ENCODE data around the gene NUDT4. TPM values are rescaled to one million over a fixed set of nuclear protein-coding genes. Genes with fewer than 3 reads are reported as not detected.
"Not testable (repeated sequence)": the region's sequence is repeated elsewhere in the genome, so short reads cannot be mapped to it uniquely, and the experiment has no call there.

Gene NUDT4
- total RNA-seq, 1 experiment from 2014 or later = 51.0 TPM

- POLR2A ChIA-PET (ENCODE audit: unreplicated experiment) = interaction anchor here (0.6 kb wide), 2 partner anchors 8 to 42 kb away, joined by 4 read pairs; no protein-coding TSS in a partner anchor
- H3K9me2 ChIP-seq (ENCODE audit: insufficient read depth); H3K4me3 ChIP-seq; H2AFZ ChIP-seq; H3K9me3 ChIP-seq (ENCODE audit: insufficient read depth, low read depth); intact Hi-C loops (cut with micrococcal nuclease; ENCODE audit: unreplicated experiment); H3K4me1 ChIP-seq (replicated peaks; ENCODE audit: insufficient read depth); H3K27ac ChIP-seq; H3K27me3 ChIP-seq (ENCODE audit: insufficient read depth, low read depth); H3K4me2 ChIP-seq; BruUV-seq (replicated peaks); CTCF ChIA-PET; H3K36me3 ChIP-seq (ENCODE audit: low read depth); DNase-seq: not testable (repeated sequence)
- Histone ChIP-seq H3F3A (ENCODE audit: insufficient read depth, low read depth) (peaks cover 21% of the 10 kb centered on the region), H3K79me2 (ENCODE audit: low read depth) (peaks cover 46% of the 10 kb centered on the region), H4K20me1 (ENCODE audit: insufficient read depth) (peaks cover 23% of the 10 kb centered on the region)
Measured at GRCh38 chr12:93411060-93411459, 33.3 kb downstream of the NUDT4 start.

GRCh38 chr12:93412396-93412795 is 34.7 kb downstream of the NUDT4 start:
- H3K27me3 ChIP-seq (ENCODE audit: insufficient read depth, low read depth); POLR2A ChIA-PET (ENCODE audit: unreplicated experiment); H2AFZ ChIP-seq; intact Hi-C loops (cut with micrococcal nuclease; ENCODE audit: unreplicated experiment); H3K4me1 ChIP-seq (replicated peaks; ENCODE audit: insufficient read depth); H3K4me3 ChIP-seq; H3K4me2 ChIP-seq; CTCF ChIA-PET; H3K9me3 ChIP-seq (ENCODE audit: insufficient read depth, low read depth); DNase-seq; H3K27ac ChIP-seq; H3K36me3 ChIP-seq (ENCODE audit: low read depth); H3K9me2 ChIP-seq (ENCODE audit: insufficient read depth); BruUV-seq (replicated peaks): not testable (repeated sequence)
- peaks cover 37% of the 10 kb centered on the region for H4K20me1 ChIP-seq (ENCODE audit: insufficient read depth)
- H3F3A ChIP-seq (ENCODE audit: insufficient read depth, low read depth) = peaks cover 12% of the 10 kb centered on the region
- peaks cover 60% of the 10 kb centered on the region for H3K79me2 ChIP-seq (ENCODE audit: low read depth)

- no peak overlapping the region for H3K4me2 ChIP-seq
- POLR2A ChIA-PET (ENCODE audit: unreplicated experiment) = no interaction called here
Measured at GRCh38 chr12:93413064-93413463, 35.3 kb downstream of the NUDT4 start.

GRCh38 chr12:93415723-93416464 is 38.2 kb downstream of the NUDT4 start:
- Histone ChIP-seq H3K36me3 (ENCODE audit: low read depth) (no peaks in the 10 kb centered on the region), H3K9me3 (ENCODE audit: insufficient read depth, low read depth) (no peaks in the 10 kb centered on the region), H4K20me1 (ENCODE audit: insufficient read depth) (peaks cover 65% of the 10 kb centered on the region), H3K4me3 (no peak overlapping the region), H3K9me2 (ENCODE audit: insufficient read depth) (no peaks in the 10 kb centered on the region), H3K27ac (no peak overlapping the region), H3K79me2 (ENCODE audit: low read depth) (peaks cover 94% of the 10 kb centered on the region), H3K4me2 (no peak overlapping the region), H3K27me3 (ENCODE audit: insufficient read depth, low read depth) (no peaks in the 10 kb centered on the region), H3F3A (ENCODE audit: insufficient read depth, low read depth) (peaks cover 11% of the 10 kb centered on the region), H3K4me1 (replicated peaks; ENCODE audit: insufficient read depth) (no peaks in the 10 kb centered on the region), H2AFZ (no peak overlapping the region)
- no peak for TF ChIP-seq CTCF (conservative IDR thresholded peaks at IDR 0.05)
- no peak for TF ChIP-seq EZH2 (IDR thresholded peaks at IDR 0.05; ENCODE audit: low read depth)
- DNase-seq = no peak
- ChIA-PET POLR2A (ENCODE audit: unreplicated experiment) (no interaction called here), CTCF (no interaction called here)
- BruUV-seq (replicated peaks) = no TSS peak
- intact Hi-C loops (cut with micrococcal nuclease; ENCODE audit: unreplicated experiment) = loop anchor here (5.0 kb wide), 1 partner anchor 629 kb away; no protein-coding TSS in a partner anchor

More at GRCh38 chr12:93413064-93413463, 35.3 kb downstream of the NUDT4 start:
- H3K4me3 ChIP-seq = no peak overlapping the region
- peaks cover 4% of the 10 kb centered on the region; the same call in 1 of the 2 replicates for H3K36me3 ChIP-seq (ENCODE audit: low read depth)
- CTCF ChIA-PET = no interaction called here
- H2AFZ ChIP-seq = no peak overlapping the region
- BruUV-seq (replicated peaks) = no TSS peak
- peaks cover 6% of the 10 kb centered on the region for H3F3A ChIP-seq (ENCODE audit: insufficient read depth, low read depth)
- no peaks in the 10 kb centered on the region for H3K27me3 ChIP-seq (ENCODE audit: insufficient read depth, low read depth)
- peaks cover 41% of the 10 kb centered on the region for H4K20me1 ChIP-seq (ENCODE audit: insufficient read depth)
- H3K4me1 ChIP-seq (replicated peaks; ENCODE audit: insufficient read depth) = no peaks in the 10 kb centered on the region
- no peak overlapping the region for H3K27ac ChIP-seq
- H3K9me3 ChIP-seq (ENCODE audit: insufficient read depth, low read depth) = no peaks in the 10 kb centered on the region
- no peak for TF ChIP-seq CTCF (conservative IDR thresholded peaks at IDR 0.05)
- TF ChIP-seq EZH2 (IDR thresholded peaks at IDR 0.05; ENCODE audit: low read depth) = no peak
- no peaks in the 10 kb centered on the region for H3K9me2 ChIP-seq (ENCODE audit: insufficient read depth)
- no peak for DNase-seq
- H3K79me2 ChIP-seq (ENCODE audit: low read depth) = peaks cover 66% of the 10 kb centered on the region
- intact Hi-C loops (cut with micrococcal nuclease; ENCODE audit: unreplicated experiment) = no loop called here

All from PC-9 (cell line).